ENCODE measurements around the gene CNOT1. TPM values are rescaled to one million over a fixed set of nuclear protein-coding genes. Genes with fewer than 3 reads are reported as not detected.
"Not testable (repeated sequence)": the region's sequence is repeated elsewhere in the genome, so short reads cannot be mapped to it uniquely, and the experiment has no call there.

Gene CNOT1
- total and polyA plus RNA-seq, 2 experiments from 2014 or later: 50.8 to 113 TPM

DNA sequence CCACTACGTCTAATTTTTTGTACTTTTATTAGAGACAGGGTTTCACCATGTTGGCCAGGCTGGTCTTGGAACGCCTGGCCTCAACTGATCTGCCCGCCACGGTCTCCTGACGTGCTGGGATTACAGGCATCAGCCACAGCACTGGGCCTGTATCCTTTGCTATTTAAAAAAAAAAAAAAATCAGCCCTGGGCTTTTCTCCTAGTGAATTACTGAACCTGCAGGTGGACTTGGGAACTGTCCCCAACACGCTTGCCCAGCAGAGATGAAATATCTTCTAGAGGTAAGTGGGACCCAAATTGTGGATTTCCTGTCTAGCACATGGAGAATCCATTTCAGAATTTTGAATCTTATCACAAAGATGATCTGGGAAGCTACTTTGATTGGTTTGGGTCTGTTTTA is 14.8 kb downstream of the CNOT1 start:
- DNase-seq (ENCODE audit: low spot score): no peak
- H3K4me3 ChIP-seq: no peak overlapping the region
- H3K4me1 ChIP-seq (ENCODE audit: insufficient read depth): no peaks in the 10 kb centered on the region
- no peaks in the 10 kb centered on the region for H3K27me3 ChIP-seq
- no peaks in the 10 kb centered on the region for H3K9me2 ChIP-seq (replicated peaks; ENCODE audit: insufficient read depth)
- no peak overlapping the region for H2AFZ ChIP-seq
- H3K27ac ChIP-seq: no peak overlapping the region
- peaks cover 84% of the 10 kb centered on the region for H4K20me1 ChIP-seq (ENCODE audit: insufficient read depth, poor library complexity, severe bottlenecking)
- peaks cover 3% of the 10 kb centered on the region for H3K36me3 ChIP-seq (replicated peaks; ENCODE audit: insufficient read depth, low read depth)
- H3K4me2 ChIP-seq: no peak overlapping the region
- TF ChIP-seq EZH2phosphoT487 (IDR thresholded peaks at IDR 0.05; ENCODE audit: low read depth, severe bottlenecking, unreplicated experiment): no peak
- H3K9me3 ChIP-seq (ENCODE audit: low read depth): no peaks in the 10 kb centered on the region
- WGBS (ENCODE audit: low lambda C conversion rate, missing lambda C conversion rate): 98% methylated on average over 3 of the region's 6 CpGs
- peaks cover 96% of the 10 kb centered on the region for H3K79me2 ChIP-seq

DNA sequence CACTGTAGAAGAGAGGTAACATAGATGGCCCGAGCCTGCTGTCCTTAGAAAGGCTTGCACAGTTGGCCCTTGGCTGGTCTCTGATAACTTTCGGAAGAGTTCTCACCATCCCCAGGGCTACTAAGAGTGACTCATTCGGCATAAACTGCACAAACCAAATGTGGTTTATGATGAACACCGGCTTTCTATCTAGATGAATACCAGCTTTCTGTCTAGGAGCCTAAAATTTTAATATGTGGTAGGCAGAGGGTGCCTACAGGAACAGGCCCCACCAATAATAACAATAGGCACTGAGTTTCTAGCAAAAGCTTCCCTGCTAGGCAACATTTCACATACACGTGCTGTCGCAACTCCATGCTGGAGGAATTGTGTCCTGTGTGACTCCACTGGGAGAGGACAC is 15.4 kb downstream of the CNOT1 start:
- Histone ChIP-seq H3K4me2 (no peak overlapping the region), H3K79me2 (peaks cover 96% of the 10 kb centered on the region)
- 82% methylated on average over 6 of the region's 6 CpGs for WGBS (ENCODE audit: low lambda C conversion rate, missing lambda C conversion rate)

DNA sequence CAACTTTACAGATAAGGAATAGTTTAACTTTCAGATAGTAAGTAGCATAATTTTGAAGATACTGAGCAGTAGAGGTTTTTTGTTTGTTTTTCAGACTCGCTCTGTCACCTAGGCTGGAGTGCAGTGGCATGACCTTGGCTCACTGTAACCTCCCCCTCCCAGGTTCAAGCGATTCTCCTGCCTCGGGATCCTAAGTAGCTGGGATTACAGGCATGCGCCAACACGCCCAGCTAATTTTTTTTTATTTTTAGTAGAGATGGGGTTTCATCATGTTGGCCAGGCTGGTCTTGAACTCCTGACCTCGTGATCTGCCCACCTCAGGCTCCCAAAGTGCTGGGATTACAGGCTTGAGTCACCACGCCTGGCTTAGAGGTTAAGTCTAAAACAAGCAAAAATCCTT is 16.7 kb downstream of the CNOT1 start:
- H3K4me2 ChIP-seq; H3K9me2 ChIP-seq (replicated peaks; ENCODE audit: insufficient read depth); H2AFZ ChIP-seq; H3K27me3 ChIP-seq; H3K36me3 ChIP-seq (replicated peaks; ENCODE audit: insufficient read depth, low read depth); H3K27ac ChIP-seq; H3K9me3 ChIP-seq (ENCODE audit: low read depth); H3K4me1 ChIP-seq (ENCODE audit: insufficient read depth); H3K4me3 ChIP-seq; DNase-seq (ENCODE audit: low spot score): not testable (repeated sequence)
- Histone ChIP-seq H3K79me2 (peaks cover 96% of the 10 kb centered on the region), H4K20me1 (ENCODE audit: insufficient read depth, poor library complexity, severe bottlenecking) (peaks cover 83% of the 10 kb centered on the region)
- WGBS (ENCODE audit: low lambda C conversion rate, missing lambda C conversion rate): 83% methylated on average over 7 of the region's 7 CpGs

More for the DNA sequence above, 15.4 kb downstream of the CNOT1 start:
- no peak for DNase-seq (ENCODE audit: low spot score)
- no peak overlapping the region for H2AFZ ChIP-seq
- H3K27ac ChIP-seq: no peak overlapping the region
- H3K36me3 ChIP-seq (replicated peaks; ENCODE audit: insufficient read depth, low read depth): no peaks in the 10 kb centered on the region
- H3K4me3 ChIP-seq: no peak overlapping the region
- H3K9me3 ChIP-seq (ENCODE audit: low read depth): no peaks in the 10 kb centered on the region
- no peaks in the 10 kb centered on the region for H3K9me2 ChIP-seq (replicated peaks; ENCODE audit: insufficient read depth)
- H3K27me3 ChIP-seq: no peaks in the 10 kb centered on the region
- peaks cover 83% of the 10 kb centered on the region for H4K20me1 ChIP-seq (ENCODE audit: insufficient read depth, poor library complexity, severe bottlenecking)
- TF ChIP-seq, protein P1, sequence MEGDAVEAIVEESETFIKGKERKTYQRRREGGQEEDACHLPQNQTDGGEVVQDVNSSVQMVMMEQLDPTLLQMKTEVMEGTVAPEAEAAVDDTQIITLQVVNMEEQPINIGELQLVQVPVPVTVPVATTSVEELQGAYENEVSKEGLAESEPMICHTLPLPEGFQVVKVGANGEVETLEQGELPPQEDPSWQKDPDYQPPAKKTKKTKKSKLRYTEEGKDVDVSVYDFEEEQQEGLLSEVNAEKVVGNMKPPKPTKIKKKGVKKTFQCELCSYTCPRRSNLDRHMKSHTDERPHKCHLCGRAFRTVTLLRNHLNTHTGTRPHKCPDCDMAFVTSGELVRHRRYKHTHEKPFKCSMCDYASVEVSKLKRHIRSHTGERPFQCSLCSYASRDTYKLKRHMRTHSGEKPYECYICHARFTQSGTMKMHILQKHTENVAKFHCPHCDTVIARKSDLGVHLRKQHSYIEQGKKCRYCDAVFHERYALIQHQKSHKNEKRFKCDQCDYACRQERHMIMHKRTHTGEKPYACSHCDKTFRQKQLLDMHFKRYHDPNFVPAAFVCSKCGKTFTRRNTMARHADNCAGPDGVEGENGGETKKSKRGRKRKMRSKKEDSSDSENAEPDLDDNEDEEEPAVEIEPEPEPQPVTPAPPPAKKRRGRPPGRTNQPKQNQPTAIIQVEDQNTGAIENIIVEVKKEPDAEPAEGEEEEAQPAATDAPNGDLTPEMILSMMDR (IDR thresholded peaks at IDR 0.05; ENCODE audit: poor library complexity): no peak
- TF ChIP-seq EZH2 (IDR thresholded peaks at IDR 0.05; ENCODE audit: borderline replicate concordance): no peak
- no peak for TF ChIP-seq EZH2phosphoT487 (IDR thresholded peaks at IDR 0.05; ENCODE audit: low read depth, severe bottlenecking, unreplicated experiment)
- H3K4me1 ChIP-seq (ENCODE audit: insufficient read depth): no peaks in the 10 kb centered on the region

DNA sequence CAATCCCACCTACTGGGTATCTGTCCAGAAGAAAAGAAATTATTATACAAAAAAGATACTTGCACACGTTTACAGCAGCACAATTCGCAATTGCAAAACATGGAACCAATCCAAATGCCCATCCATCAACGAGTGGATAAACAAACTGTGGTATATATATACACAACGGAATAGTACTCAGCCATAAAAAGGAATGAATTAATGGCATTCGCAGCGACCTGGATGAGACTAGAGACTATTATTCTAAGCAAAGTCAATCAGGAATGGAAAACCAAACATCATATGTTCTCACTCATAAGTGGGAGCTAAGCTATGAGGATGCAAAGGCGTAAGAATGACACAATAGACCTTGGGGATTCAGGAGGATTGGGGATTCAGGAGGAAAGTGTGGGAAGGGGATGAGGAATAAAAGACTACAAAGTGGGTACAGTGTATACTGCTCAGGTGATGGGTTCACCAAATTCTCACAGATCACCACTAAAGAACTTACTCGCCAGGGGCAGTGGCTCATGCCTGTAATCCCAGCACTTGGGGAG is 21.0 kb downstream of the CNOT1 start:
- Histone ChIP-seq H2AFZ (no peak overlapping the region), H4K20me1 (ENCODE audit: insufficient read depth, poor library complexity, severe bottlenecking) (peaks cover 92% of the 10 kb centered on the region), H3K27ac (no peak overlapping the region), H3K9me3 (ENCODE audit: low read depth) (no peaks in the 10 kb centered on the region), H3K27me3 (no peaks in the 10 kb centered on the region), H3K36me3 (replicated peaks; ENCODE audit: insufficient read depth, low read depth) (no peaks in the 10 kb centered on the region), H3K9me2 (replicated peaks; ENCODE audit: insufficient read depth) (no peaks in the 10 kb centered on the region), H3K79me2 (peaks cover 98% of the 10 kb centered on the region), H3K4me3 (no peak overlapping the region), H3K4me2 (no peak overlapping the region), H3K4me1 (ENCODE audit: insufficient read depth) (no peaks in the 10 kb centered on the region)
- WGBS (ENCODE audit: low lambda C conversion rate, missing lambda C conversion rate): 84% methylated on average over 8 of the region's 8 CpGs
- TF ChIP-seq EZH2 (IDR thresholded peaks at IDR 0.05; ENCODE audit: borderline replicate concordance) (no peak), EZH2phosphoT487 (IDR thresholded peaks at IDR 0.05; ENCODE audit: low read depth, severe bottlenecking, unreplicated experiment) (no peak)
- no peak for DNase-seq (ENCODE audit: low spot score)

DNA sequence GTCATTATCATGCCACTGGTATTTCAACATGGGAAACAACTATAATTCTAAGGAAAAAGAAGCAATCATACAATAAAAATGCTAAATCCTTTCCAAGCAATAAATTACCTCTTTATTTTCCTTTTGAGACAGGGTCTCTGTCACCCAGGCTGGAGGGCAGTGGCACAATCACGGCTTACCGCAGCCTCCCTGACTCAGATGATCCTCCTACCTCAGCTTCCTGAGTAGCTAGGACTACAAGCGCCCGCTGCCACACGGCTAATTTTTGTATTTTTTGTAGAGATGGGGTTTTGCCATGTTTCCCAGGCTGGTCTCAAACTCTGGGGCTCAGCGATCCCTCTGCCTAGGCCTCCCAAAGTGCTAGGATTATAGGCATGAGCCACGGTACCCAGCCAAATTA is 24.1 kb downstream of the CNOT1 start:
- Histone ChIP-seq H3K79me2 (peaks cover 98% of the 10 kb centered on the region), H3K36me3 (replicated peaks; ENCODE audit: insufficient read depth, low read depth) (no peaks in the 10 kb centered on the region), H3K4me3 (no peak overlapping the region), H3K9me2 (replicated peaks; ENCODE audit: insufficient read depth) (no peaks in the 10 kb centered on the region), H3K27ac (no peak overlapping the region), H2AFZ (no peak overlapping the region), H4K20me1 (ENCODE audit: insufficient read depth, poor library complexity, severe bottlenecking) (peaks cover 97% of the 10 kb centered on the region), H3K4me2 (no peak overlapping the region), H3K27me3 (no peaks in the 10 kb centered on the region), H3K4me1 (ENCODE audit: insufficient read depth) (no peaks in the 10 kb centered on the region), H3K9me3 (ENCODE audit: low read depth) (no peaks in the 10 kb centered on the region)
- over 99% methylated on average over 7 of the region's 7 CpGs for WGBS (ENCODE audit: low lambda C conversion rate, missing lambda C conversion rate)
- no peak for DNase-seq (ENCODE audit: low spot score)
- no peak for TF ChIP-seq EZH2 (IDR thresholded peaks at IDR 0.05; ENCODE audit: borderline replicate concordance)
- no peak for TF ChIP-seq EZH2phosphoT487 (IDR thresholded peaks at IDR 0.05; ENCODE audit: low read depth, severe bottlenecking, unreplicated experiment)
- TF ChIP-seq, protein P1 (IDR thresholded peaks at IDR 0.05; ENCODE audit: poor library complexity): no peak

Measured in hepatocyte (in vitro differentiated cells).